NOMO-1 treated with dmso at 0.1 percent for 144 hours (cell line): ENCODE measurements around the gene LDB2.
"Not testable (repeated sequence)": the region's sequence is repeated elsewhere in the genome, so short reads cannot be mapped to it uniquely, and the experiment has no call there.

Source experiments
- DNase-seq: peaks from one replicate; lab custom pipeline; 2025; ENCODE audit not compliant: unreplicated experiment; lab: John Stamatoyannopoulos, UW

The LDB2 gene

GRCh38 chr4:16663307-16663706 lies 235.1 kb downstream of the LDB2 start:
- DNase-seq: no peak

GRCh38 chr4:16661813-16662212 lies 236.6 kb downstream of the LDB2 start:
- no peak for DNase-seq

- no peak for DNase-seq
These were observed 237.8 kb downstream of the LDB2 start for GRCh38 chr4:16660656-16661055.

GRCh38 chr4:16659694-16660093 lies 238.8 kb downstream of the LDB2 start:
- no peak for DNase-seq

- no peak for DNase-seq
These were observed 239.4 kb downstream of the LDB2 start for GRCh38 chr4:16659079-16659478.

GRCh38 chr4:16658183-16658582 lies 240.3 kb downstream of the LDB2 start:
- DNase-seq: no peak

GRCh38 chr4:16655111-16655510 lies 243.3 kb downstream of the LDB2 start:
- DNase-seq: no peak

- DNase-seq: no peak
These were observed 245.6 kb downstream of the LDB2 start for GRCh38 chr4:16652732-16653305.

GRCh38 chr4:16646459-16646858 lies 252.0 kb downstream of the LDB2 start:
- DNase-seq: no peak

GRCh38 chr4:16643893-16644292 lies 254.6 kb downstream of the LDB2 start:
- DNase-seq: no peak

- no peak for DNase-seq
These were observed 255.5 kb downstream of the LDB2 start for GRCh38 chr4:16642897-16643296.

GRCh38 chr4:16641971-16642370 lies 256.5 kb downstream of the LDB2 start:
- DNase-seq: no peak

GRCh38 chr4:16636912-16637630 lies 261.4 kb downstream of the LDB2 start:
- no peak for DNase-seq

- DNase-seq: no peak
These were observed 262.1 kb downstream of the LDB2 start for GRCh38 chr4:16636304-16636703.

- not testable (repeated sequence) for DNase-seq
These were observed 269.2 kb downstream of the LDB2 start for GRCh38 chr4:16629274-16629673.

GRCh38 chr4:16628835-16629234 lies 269.6 kb downstream of the LDB2 start:
- not testable (repeated sequence) for DNase-seq

GRCh38 chr4:16627999-16628398 lies 270.4 kb downstream of the LDB2 start:
- no peak for DNase-seq

- no peak for DNase-seq
These were observed 271.5 kb downstream of the LDB2 start for GRCh38 chr4:16626945-16627344.

- DNase-seq: no peak
These were observed 275.6 kb downstream of the LDB2 start for GRCh38 chr4:16622826-16623225.

- no peak for DNase-seq
These were observed 281.0 kb downstream of the LDB2 start for GRCh38 chr4:16617435-16617834.

GRCh38 chr4:16617011-16617410 lies 281.4 kb downstream of the LDB2 start:
- no peak for DNase-seq

GRCh38 chr4:16609170-16609758 lies 289.2 kb downstream of the LDB2 start:
- no peak for DNase-seq
